Loucy (cell line): Measurements from ENCODE around the gene SRD5A1.

Experiments
- H2AFZ ChIP-seq: fragments of 200-600 bp; sonication (generic); 2 replicates; pipeline ENCODE4 v1.6.0; 2016; ENCODE audit warnings: antibody characterized with exemption, mild to moderate bottlenecking, low read length, moderate library complexity
- H3F3A ChIP-seq: fragments of 200-600 bp; 2 replicates; pipeline ENCODE4 v1.6.0; 2016; ENCODE audit warnings: antibody characterized with exemption, low read depth, mild to moderate bottlenecking
- H3K27me3 ChIP-seq: fragments of 200-600 bp; sonication (generic); 2 replicates; pipeline ENCODE4 v1.6.1; 2014; ENCODE audit warnings: low read length, mild to moderate bottlenecking; ENCODE audit not compliant: insufficient read depth, poor library complexity, severe bottlenecking
- H3K36me3 ChIP-seq: fragments of 200-600 bp; sonication (generic); 2 replicates; pipeline ENCODE4 v1.6.1; 2016; ENCODE audit warnings: low read length; ENCODE audit not compliant: insufficient read depth
- H3K4me1 ChIP-seq: fragments of 200-600 bp; sonication (generic); 2 replicates; pipeline ENCODE4 v1.5.1; 2014; ENCODE audit warnings: low read length, mild to moderate bottlenecking; ENCODE audit not compliant: insufficient read depth, poor library complexity, severe bottlenecking
- H3K4me2 ChIP-seq: fragments of 200-600 bp; sonication (generic); 2 replicates; pipeline ENCODE4 v1.6.0; 2014; ENCODE audit warnings: antibody characterized with exemption, low read length, low read depth, mild to moderate bottlenecking; ENCODE audit not compliant: poor library complexity, severe bottlenecking
- H3K4me3 ChIP-seq: fragments of 200-600 bp; sonication (generic); 2 replicates; pipeline ENCODE4 v1.5.1; 2014; ENCODE audit warnings: low read length, mild to moderate bottlenecking, mixed read lengths; ENCODE audit not compliant: poor library complexity, severe bottlenecking
- H3K79me2 ChIP-seq: fragments of 200-600 bp; sonication (generic); 2 replicates; pipeline ENCODE4 v1.6.1; 2014; ENCODE audit warnings: low read length; ENCODE audit not compliant: insufficient read depth
- H3K9ac ChIP-seq: fragments of 200-600 bp; sonication (generic); 2 replicates; pipeline ENCODE4 v1.6.0; 2014; ENCODE audit warnings: mild to moderate bottlenecking, low read depth, low read length, moderate library complexity; ENCODE audit not compliant: poor library complexity, severe bottlenecking
- H3K9me2 ChIP-seq: fragments of 200-600 bp; sonication (generic); replicated peaks from 2 replicates; pipeline ENCODE4 v1.6.1; 2016; ENCODE audit warnings: low read depth, low read length, mixed read lengths
- H3K9me3 ChIP-seq: fragments of 200-600 bp; sonication (generic); 2 replicates; pipeline ENCODE4 v1.6.1; 2014; ENCODE audit warnings: mild to moderate bottlenecking, antibody characterized with exemption, low read length, low read depth; ENCODE audit not compliant: insufficient read depth
- H4K20me1 ChIP-seq: fragments of 200-600 bp; sonication (generic); 2 replicates; pipeline ENCODE4 v1.6.0; 2014; ENCODE audit warnings: antibody characterized with exemption, low read length, mild to moderate bottlenecking; ENCODE audit not compliant: insufficient read depth, poor library complexity, severe bottlenecking
- CTCF ChIP-seq: fragments of 200-600 bp; sonication (generic); conservative IDR thresholded peaks from 2 replicates; pipeline ENCODE4 v1.5.1; 2014; ENCODE audit warnings: mild to moderate bottlenecking, antibody characterized with exemption, low read length
- EZH2phosphoT487 ChIP-seq: fragments of 200-600 bp; IDR thresholded peaks from 2 replicates; pipeline ENCODE4 v1.6.1; 2018; ENCODE audit warnings: antibody characterized with exemption, mild to moderate bottlenecking, moderate library complexity, borderline replicate concordance

SRD5A1 gene

GRCh38 chr5:6615034-6615815, 18.0 kb upstream of the SRD5A1 start:
- H3K27me3 ChIP-seq = no peaks in the 10 kb centered on the region
- TF ChIP-seq CTCF = no peak
- TF ChIP-seq EZH2phosphoT487 = no peak
- H3K4me3 ChIP-seq = no peak overlapping the region
- H4K20me1 ChIP-seq = peaks cover 15% of the 10 kb centered on the region
- H3K9me3 ChIP-seq = no peaks in the 10 kb centered on the region
- peaks cover 97% of the 10 kb centered on the region for H3K36me3 ChIP-seq
- no peak overlapping the region for H2AFZ ChIP-seq
- no peak overlapping the region for H3K4me2 ChIP-seq
- H3K79me2 ChIP-seq = peaks cover 43% of the 10 kb centered on the region
- H3K4me1 ChIP-seq = no peaks in the 10 kb centered on the region
- no peaks in the 10 kb centered on the region for H3K9me2 ChIP-seq
- no peaks in the 10 kb centered on the region for H3F3A ChIP-seq
- no peak overlapping the region for H3K9ac ChIP-seq

- no peaks in the 10 kb centered on the region for H3F3A ChIP-seq
- no peaks in the 10 kb centered on the region for H3K9me3 ChIP-seq
- H2AFZ ChIP-seq = no peak overlapping the region
- H3K79me2 ChIP-seq = peaks cover 44% of the 10 kb centered on the region
- TF ChIP-seq EZH2phosphoT487 = no peak
- no peak for TF ChIP-seq CTCF
- no peaks in the 10 kb centered on the region for H3K27me3 ChIP-seq
- peaks cover 15% of the 10 kb centered on the region for H4K20me1 ChIP-seq
- H3K9me2 ChIP-seq = no peaks in the 10 kb centered on the region
- H3K4me3 ChIP-seq = no peak overlapping the region
- no peaks in the 10 kb centered on the region for H3K4me1 ChIP-seq
- H3K9ac ChIP-seq = no peak overlapping the region
- H3K36me3 ChIP-seq = peaks cover 94% of the 10 kb centered on the region
- H3K4me2 ChIP-seq = no peak overlapping the region
Measured at GRCh38 chr5:6616632-6617031, 16.6 kb upstream of the SRD5A1 start.

- H3K36me3 ChIP-seq = peaks cover 70% of the 10 kb centered on the region
- H3K4me2 ChIP-seq = no peak overlapping the region
- H3K27me3 ChIP-seq = no peaks in the 10 kb centered on the region
- H3F3A ChIP-seq = no peaks in the 10 kb centered on the region
- no peak overlapping the region for H3K9ac ChIP-seq
- no peaks in the 10 kb centered on the region for H3K9me2 ChIP-seq
- no peaks in the 10 kb centered on the region for H3K9me3 ChIP-seq
- TF ChIP-seq CTCF (no peak), EZH2phosphoT487 (no peak)
- H2AFZ ChIP-seq = no peak overlapping the region
- H3K4me1 ChIP-seq = no peaks in the 10 kb centered on the region
- peaks cover 56% of the 10 kb centered on the region for H3K79me2 ChIP-seq
- H4K20me1 ChIP-seq = peaks cover 26% of the 10 kb centered on the region
- H3K4me3 ChIP-seq = no peak overlapping the region
Measured at GRCh38 chr5:6623228-6623627, 10.0 kb upstream of the SRD5A1 start.
